AG20443 (cell line): ENCODE results near the gene NINL.

Experiments
- DNase-seq: peaks from one replicate; pipeline ENCODE4 v3.0.0; 2012; ENCODE audit warnings: low spot score, mixed read lengths

NINL gene

GRCh38 chr20:25461786-25462545 is 123.4 kb downstream of the NINL start:
- DNase-seq: no peak

- no peak for DNase-seq
Measured at GRCh38 chr20:25461281-25461650, 124.1 kb downstream of the NINL start.

GRCh38 chr20:25460566-25461280 is 124.6 kb downstream of the NINL start:
- no peak for DNase-seq

- no peak for DNase-seq
Measured at GRCh38 chr20:25459916-25460535, 125.3 kb downstream of the NINL start.

GRCh38 chr20:25459111-25459830 is 126.1 kb downstream of the NINL start:
- peak; percentile 7 for DNase-seq

- DNase-seq: peak; percentile 7
Measured at GRCh38 chr20:25457886-25458680, 127.2 kb downstream of the NINL start.

- peak; percentile 6 for DNase-seq
Measured at GRCh38 chr20:25454153-25454900, 131.0 kb downstream of the NINL start.

GRCh38 chr20:25453035-25453810 is 132.1 kb downstream of the NINL start:
- no peak for DNase-seq

- no peak for DNase-seq
Measured at GRCh38 chr20:25452333-25452732, 133.0 kb downstream of the NINL start.

- no peak for DNase-seq
Measured at GRCh38 chr20:25447671-25448070, 137.7 kb downstream of the NINL start.

- DNase-seq: no peak
Measured at GRCh38 chr20:25444556-25444955, 140.8 kb downstream of the NINL start.

GRCh38 chr20:25439328-25439727 is 146.0 kb downstream of the NINL start:
- DNase-seq: no peak

- no peak for DNase-seq
Measured at GRCh38 chr20:25437153-25437581, 148.2 kb downstream of the NINL start.

GRCh38 chr20:25424536-25424935 is 160.8 kb downstream of the NINL start:
- DNase-seq: no peak

GRCh38 chr20:25422032-25422431 is 163.3 kb downstream of the NINL start:
- no peak for DNase-seq

GRCh38 chr20:25421102-25421501 is 164.2 kb downstream of the NINL start:
- no peak for DNase-seq

- DNase-seq: no peak
Measured at GRCh38 chr20:25418776-25419175, 166.6 kb downstream of the NINL start.

- DNase-seq: no peak
Measured at GRCh38 chr20:25408890-25409289, 176.4 kb downstream of the NINL start.

- peak; percentile 11 for DNase-seq
Measured at GRCh38 chr20:25408170-25408547, 177.2 kb downstream of the NINL start.
